GM12872 (cell line): Measurements from ENCODE around the gene KAT7.

Experiments used
- TF ChIP-seq, protein P1 (sequence below): IDR thresholded peaks from 3 replicates; pipeline ENCODE4 v1.5.1; 2011; ENCODE audit warnings: low read depth, mild to moderate bottlenecking, low read length, moderate library complexity; ENCODE audit not compliant: insufficient read depth

Gene KAT7

DNA sequence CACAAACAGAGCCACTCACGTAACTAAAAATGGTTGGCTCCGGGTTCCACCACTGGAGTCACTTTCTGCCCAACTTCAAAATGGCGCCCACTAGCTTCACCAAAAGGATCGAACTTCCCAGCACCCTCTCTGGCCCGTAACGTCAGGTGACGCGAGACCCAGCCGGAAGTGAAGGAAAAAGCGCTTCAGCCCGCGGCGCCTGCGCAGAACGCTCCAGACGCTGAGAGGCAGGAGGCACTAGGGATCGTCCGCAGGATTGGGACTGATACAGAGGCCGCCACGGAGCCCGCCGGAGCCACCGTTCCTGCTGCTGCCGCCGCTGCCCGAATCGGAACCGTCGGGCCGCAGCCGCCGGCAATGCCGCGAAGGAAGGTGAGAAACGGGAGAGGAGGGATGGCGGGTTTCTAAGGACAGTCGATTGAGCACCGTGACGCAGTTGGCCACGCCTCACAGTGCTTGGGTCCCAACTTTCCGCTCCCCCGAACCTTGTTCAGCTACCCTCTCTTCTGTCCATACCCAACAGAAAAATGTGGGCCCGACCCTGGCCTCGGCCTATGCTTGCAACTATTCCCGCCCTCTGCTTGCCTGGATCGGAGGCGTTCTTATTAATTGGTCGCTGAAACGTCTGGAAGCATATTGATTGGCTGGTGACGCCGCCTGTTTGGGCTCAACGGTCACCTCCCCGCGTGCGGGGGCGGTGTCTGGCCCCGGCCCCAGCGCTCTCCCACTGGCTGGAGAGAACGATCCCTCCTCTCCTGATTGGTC lies at the start of gene KAT7:
KAT7 (plus strand) TSS at position 204 of the 765 bp plus-strand sequence; CDS start at position 358, 154 bp downstream.
- TF ChIP-seq, protein P1, sequence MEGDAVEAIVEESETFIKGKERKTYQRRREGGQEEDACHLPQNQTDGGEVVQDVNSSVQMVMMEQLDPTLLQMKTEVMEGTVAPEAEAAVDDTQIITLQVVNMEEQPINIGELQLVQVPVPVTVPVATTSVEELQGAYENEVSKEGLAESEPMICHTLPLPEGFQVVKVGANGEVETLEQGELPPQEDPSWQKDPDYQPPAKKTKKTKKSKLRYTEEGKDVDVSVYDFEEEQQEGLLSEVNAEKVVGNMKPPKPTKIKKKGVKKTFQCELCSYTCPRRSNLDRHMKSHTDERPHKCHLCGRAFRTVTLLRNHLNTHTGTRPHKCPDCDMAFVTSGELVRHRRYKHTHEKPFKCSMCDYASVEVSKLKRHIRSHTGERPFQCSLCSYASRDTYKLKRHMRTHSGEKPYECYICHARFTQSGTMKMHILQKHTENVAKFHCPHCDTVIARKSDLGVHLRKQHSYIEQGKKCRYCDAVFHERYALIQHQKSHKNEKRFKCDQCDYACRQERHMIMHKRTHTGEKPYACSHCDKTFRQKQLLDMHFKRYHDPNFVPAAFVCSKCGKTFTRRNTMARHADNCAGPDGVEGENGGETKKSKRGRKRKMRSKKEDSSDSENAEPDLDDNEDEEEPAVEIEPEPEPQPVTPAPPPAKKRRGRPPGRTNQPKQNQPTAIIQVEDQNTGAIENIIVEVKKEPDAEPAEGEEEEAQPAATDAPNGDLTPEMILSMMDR: no peak

DNA sequence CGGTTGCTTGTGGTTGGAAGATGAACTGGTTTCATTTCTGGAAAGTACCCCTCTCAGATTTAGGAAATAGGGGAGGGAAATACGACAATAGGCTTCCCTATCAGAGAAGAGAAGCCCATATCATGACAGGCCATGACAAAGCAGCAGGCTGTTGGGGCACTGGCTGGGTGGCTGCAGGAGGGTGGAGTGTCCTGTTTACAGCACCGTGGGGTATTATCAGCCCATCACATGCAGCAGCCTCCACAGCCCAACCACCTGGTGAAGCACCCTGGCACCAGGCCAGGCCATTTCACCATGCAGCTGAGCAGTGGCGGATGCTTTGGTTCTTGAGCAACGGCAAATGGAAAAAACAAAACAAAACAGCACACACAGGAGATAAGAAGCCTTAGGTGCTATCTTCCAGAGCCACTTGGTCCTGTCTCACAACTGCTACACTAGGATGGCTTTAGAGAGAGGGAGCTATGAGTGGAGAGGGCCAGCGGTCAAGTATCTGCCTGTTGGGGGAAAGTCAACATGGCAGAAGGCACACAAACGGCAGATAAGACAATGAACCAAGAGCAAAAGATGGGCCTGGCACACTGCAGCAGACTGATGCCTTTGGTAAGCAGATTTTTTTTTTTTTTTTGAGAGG lies 48.7 kb upstream of the KAT7 start:
- TF ChIP-seq, protein P1: no peak

DNA sequence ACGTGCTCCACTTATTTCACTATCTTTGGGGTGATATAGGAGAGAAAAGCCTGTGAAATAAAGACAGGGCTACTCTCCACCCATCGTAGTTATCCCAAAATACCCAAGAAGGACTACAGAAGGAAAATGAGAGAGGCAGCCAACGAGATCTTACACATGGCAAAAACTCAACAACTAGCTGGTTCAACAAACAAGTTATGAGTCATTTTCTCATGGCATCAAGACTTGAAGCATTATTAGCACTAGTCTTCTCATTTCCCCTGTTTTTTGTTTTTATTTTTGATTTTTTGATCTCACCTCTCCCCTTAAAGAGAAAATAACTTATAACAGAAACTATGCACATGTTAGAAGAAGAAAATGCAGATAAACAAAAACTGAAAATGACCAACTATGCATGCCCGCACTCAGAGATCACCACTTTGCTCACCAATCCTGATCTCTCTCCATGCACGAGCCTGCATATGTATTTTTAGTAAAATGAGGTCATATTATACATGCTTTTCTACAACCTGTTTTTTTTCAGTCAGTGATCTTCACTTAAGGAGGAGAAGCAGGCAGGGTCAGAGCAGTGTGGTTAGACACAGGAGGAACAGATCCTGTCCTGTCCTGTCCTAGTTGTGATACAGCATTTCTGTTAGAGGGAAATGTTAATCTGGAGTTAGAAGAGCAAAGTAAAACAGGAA lies 47.3 kb upstream of the KAT7 start:
- TF ChIP-seq, protein P1: no peak

GRCh38 chr17:49741692-49742076 lies 46.8 kb upstream of the KAT7 start:
- TF ChIP-seq, protein P1: no peak

GRCh38 chr17:49742166-49742638 lies 46.3 kb upstream of the KAT7 start:
- TF ChIP-seq, protein P1: no peak

DNA sequence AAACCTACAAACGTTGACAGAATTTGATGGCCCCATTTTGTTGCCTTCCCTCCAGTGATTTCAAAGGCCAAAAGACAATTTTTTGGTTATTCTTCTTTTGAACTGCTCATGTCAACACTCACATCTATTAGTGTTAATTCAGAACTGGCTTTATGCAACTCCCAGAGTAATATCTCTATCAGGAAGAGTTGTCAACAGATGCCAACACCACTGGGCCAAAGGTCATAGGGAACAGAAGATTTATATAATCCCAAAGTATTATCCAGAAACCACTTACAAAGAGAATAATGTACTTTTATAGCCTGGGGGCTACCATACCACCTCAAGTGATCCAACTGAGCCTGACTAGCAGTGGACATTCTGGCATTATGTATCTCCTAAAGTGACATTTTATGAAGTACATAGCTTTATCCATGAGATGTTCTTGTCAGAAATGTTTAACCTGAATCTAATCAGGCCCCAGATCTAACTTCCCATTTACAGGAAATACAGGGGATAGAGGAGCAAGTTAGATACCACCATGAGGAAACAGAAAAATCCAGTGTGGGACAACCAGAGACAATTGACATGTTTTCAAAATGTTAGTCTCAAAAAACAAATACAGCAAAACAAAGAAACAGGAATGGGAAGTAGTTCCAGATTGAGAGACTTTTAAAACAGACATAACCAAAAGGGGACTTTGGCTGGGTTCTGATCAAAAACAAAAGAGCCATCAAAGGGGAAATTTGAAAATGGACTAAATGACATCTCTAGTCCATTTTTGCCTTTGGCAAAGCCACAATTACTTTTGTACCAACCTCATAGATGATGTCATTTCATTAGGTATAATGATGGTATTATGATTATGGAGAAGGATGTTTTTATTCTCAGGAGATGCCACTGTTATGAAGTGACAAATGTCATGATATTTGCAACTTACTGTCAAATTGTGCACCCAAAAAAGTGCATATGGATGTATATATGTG lies 43.0 kb upstream of the KAT7 start:
- TF ChIP-seq, protein P1: no peak
